ENCODE data around the gene CKB. TPM values are rescaled to one million over a fixed set of nuclear protein-coding genes. Genes with fewer than 3 reads are reported as not detected.

CKB gene
- total RNA-seq, 1 donor from 2014 or later: 178 TPM

- DNase-seq (ENCODE audit: low read depth): no peak
- Histone ChIP-seq H3K4me3 (ENCODE audit: insufficient read depth, low read depth, low read length) (no peak overlapping the region), H3K27me3 (ENCODE audit: insufficient read depth, low read length) (no peaks in the 10 kb centered on the region), H3K4me2 (ENCODE audit: low read length) (no peak overlapping the region), H3K9me3 (ENCODE audit: insufficient read depth, low read depth, low read length) (no peaks in the 10 kb centered on the region), H3K27ac (ENCODE audit: low read depth, low read length) (no peak overlapping the region), H2AFZ (ENCODE audit: low read depth, low read length) (no peak overlapping the region), H3K36me3 (ENCODE audit: insufficient read depth, low read length) (peaks cover 21% of the 10 kb centered on the region), H3K4me1 (ENCODE audit: insufficient read depth, low read length) (peaks cover 22% of the 10 kb centered on the region), H4K20me1 (ENCODE audit: insufficient read depth, low read length) (peaks cover 74% of the 10 kb centered on the region), H3K79me2 (ENCODE audit: insufficient read depth, low read length) (peaks cover 53% of the 10 kb centered on the region), H3K9ac (ENCODE audit: low read length) (no peak overlapping the region)
- no peaks in the 10 kb centered on the region for H3K9me3 Mint-ChIP-seq (ENCODE audit: unreplicated experiment)
- H3K27me3 Mint-ChIP-seq (ENCODE audit: low read depth, unreplicated experiment): no peaks in the 10 kb centered on the region
- TF ChIP-seq EZH2 (IDR thresholded peaks at IDR 0.05; ENCODE audit: insufficient read depth, low read length): no peak
- TF ChIP-seq, protein P1, sequence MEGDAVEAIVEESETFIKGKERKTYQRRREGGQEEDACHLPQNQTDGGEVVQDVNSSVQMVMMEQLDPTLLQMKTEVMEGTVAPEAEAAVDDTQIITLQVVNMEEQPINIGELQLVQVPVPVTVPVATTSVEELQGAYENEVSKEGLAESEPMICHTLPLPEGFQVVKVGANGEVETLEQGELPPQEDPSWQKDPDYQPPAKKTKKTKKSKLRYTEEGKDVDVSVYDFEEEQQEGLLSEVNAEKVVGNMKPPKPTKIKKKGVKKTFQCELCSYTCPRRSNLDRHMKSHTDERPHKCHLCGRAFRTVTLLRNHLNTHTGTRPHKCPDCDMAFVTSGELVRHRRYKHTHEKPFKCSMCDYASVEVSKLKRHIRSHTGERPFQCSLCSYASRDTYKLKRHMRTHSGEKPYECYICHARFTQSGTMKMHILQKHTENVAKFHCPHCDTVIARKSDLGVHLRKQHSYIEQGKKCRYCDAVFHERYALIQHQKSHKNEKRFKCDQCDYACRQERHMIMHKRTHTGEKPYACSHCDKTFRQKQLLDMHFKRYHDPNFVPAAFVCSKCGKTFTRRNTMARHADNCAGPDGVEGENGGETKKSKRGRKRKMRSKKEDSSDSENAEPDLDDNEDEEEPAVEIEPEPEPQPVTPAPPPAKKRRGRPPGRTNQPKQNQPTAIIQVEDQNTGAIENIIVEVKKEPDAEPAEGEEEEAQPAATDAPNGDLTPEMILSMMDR (IDR thresholded peaks at IDR 0.05; ENCODE audit: insufficient read depth, low read depth, low read length): no peak
- peaks cover 27% of the 10 kb centered on the region for H3K4me1 Mint-ChIP-seq (ENCODE audit: low read depth, unreplicated experiment)
- H3K27ac Mint-ChIP-seq (ENCODE audit: unreplicated experiment): no peak overlapping the region
- no peak for FAIRE-seq
- H3K4me3 Mint-ChIP-seq (ENCODE audit: unreplicated experiment): no peak overlapping the region
- H3K36me3 Mint-ChIP-seq (ENCODE audit: low read depth, unreplicated experiment): peaks cover 18% of the 10 kb centered on the region
These were observed 33.1 kb upstream of the CKB start for GRCh38 chr14:103555559-103556337.

DNA sequence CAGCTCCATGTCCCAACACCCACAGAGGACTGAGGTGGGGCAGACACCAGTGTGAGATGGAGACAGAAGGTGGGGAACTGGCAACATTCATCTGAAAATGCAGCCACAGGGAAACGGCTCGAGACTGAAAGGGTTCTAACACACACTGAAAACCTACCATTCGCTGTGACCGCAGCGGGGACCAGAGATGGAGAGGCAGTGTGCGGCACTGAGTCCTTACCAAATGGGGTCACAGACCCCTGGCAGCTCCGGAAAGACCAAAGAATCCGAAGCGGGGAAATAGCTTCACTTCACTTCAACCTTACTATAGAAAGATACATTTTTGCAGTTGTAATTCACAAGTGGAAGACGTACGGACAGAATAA is 30.2 kb upstream of the CKB start:
- no peak overlapping the region for H2AFZ ChIP-seq (ENCODE audit: low read depth, low read length)
- DNase-seq (ENCODE audit: low read depth): no peak
- H4K20me1 ChIP-seq (ENCODE audit: insufficient read depth, low read length): peaks cover 45% of the 10 kb centered on the region
- H3K36me3 ChIP-seq (ENCODE audit: insufficient read depth, low read length): no peaks in the 10 kb centered on the region
- peak overlapping the region; percentile 17 for H3K4me2 ChIP-seq (ENCODE audit: low read length)
- H3K27ac ChIP-seq (ENCODE audit: low read depth, low read length): no peak overlapping the region
- TF ChIP-seq, protein P1 (IDR thresholded peaks at IDR 0.05; ENCODE audit: insufficient read depth, low read depth, low read length): no peak
- TF ChIP-seq EZH2 (IDR thresholded peaks at IDR 0.05; ENCODE audit: insufficient read depth, low read length): no peak
- H3K79me2 ChIP-seq (ENCODE audit: insufficient read depth, low read length): peaks cover 24% of the 10 kb centered on the region
- H3K9ac ChIP-seq (ENCODE audit: low read length): no peak overlapping the region
- Mint-ChIP-seq H3K27ac (ENCODE audit: unreplicated experiment) (no peak overlapping the region), H3K9me3 (ENCODE audit: unreplicated experiment) (no peaks in the 10 kb centered on the region), H3K4me3 (ENCODE audit: unreplicated experiment) (peak overlapping the region; percentile 54), H3K4me1 (ENCODE audit: low read depth, unreplicated experiment) (peaks cover 15% of the 10 kb centered on the region), H3K36me3 (ENCODE audit: low read depth, unreplicated experiment) (peaks cover 7% of the 10 kb centered on the region), H3K27me3 (ENCODE audit: low read depth, unreplicated experiment) (no peaks in the 10 kb centered on the region)
- peaks cover 10% of the 10 kb centered on the region for H3K4me1 ChIP-seq (ENCODE audit: insufficient read depth, low read length)
- no peak overlapping the region for H3K4me3 ChIP-seq (ENCODE audit: insufficient read depth, low read depth, low read length)
- no peaks in the 10 kb centered on the region for H3K27me3 ChIP-seq (ENCODE audit: insufficient read depth, low read length)
- H3K9me3 ChIP-seq (ENCODE audit: insufficient read depth, low read depth, low read length): no peaks in the 10 kb centered on the region
- no peak for FAIRE-seq

Measured in astrocyte (in vitro differentiated cells and primary cell).